B cell (primary cell): ENCODE measurements around the gene CAPNS2. TPM values are rescaled to one million over a fixed set of nuclear protein-coding genes. Genes with fewer than 3 reads are reported as not detected.

Source experiments
- ATAC-seq: fragments of 200-7000 bp; cut with Tn5 transposase; one replicate; pipeline ENCODE4 v1.10.0; 2021; ENCODE audit warnings: low read depth, mild to moderate bottlenecking, moderate number of reproducible peaks, moderate library complexity
- CTCF ChIA-PET: fragments of 350-600 bp; sonication (Branson Sonifier 250); formaldehyde crosslinking; loops from one replicate; lab custom pipeline; 2021; ENCODE audit warnings: antibody characterized with exemption, inconsistent platforms; lab: Charles Lee
- POLR2A ChIA-PET: fragments of 350-600 bp; sonication (Branson Sonifier 250); formaldehyde crosslinking; loops from one replicate; lab custom pipeline; 2021; ENCODE audit warnings: antibody characterized with exemption; lab: Charles Lee
- DNase-seq: peaks from one replicate; pipeline ENCODE4 v3.0.0; 2013
- H2AFZ ChIP-seq: 2 replicates; pipeline ENCODE4 v1.6.1; 2012; ENCODE audit warnings: mild to moderate bottlenecking, low read depth, low read length; ENCODE audit not compliant: insufficient read depth, poor library complexity, severe bottlenecking
- H3K27ac ChIP-seq, 2 donors: 1 replicate in 1 of 2; 2 replicates in 1 of 2; pipeline ENCODE4 v1.5.1; 2012 to 2013; ENCODE audit warnings: low read length in 2 of 2, mild to moderate bottlenecking in 2 of 2, moderate library complexity in 1 of 2
- H3K27me3 ChIP-seq, 4 experiments: fragments of 200-600 bp in 1 of 4; sonication (generic) in 1 of 4; replicated peaks in 1 of 4; 1 replicate in 2 of 4; 2 replicates in 2 of 4; pipeline versions ENCODE4 v1.6.1 to v1.7.0; 2013 to 2016; ENCODE audit warnings: low read length in 3 of 4, mild to moderate bottlenecking in 2 of 4, mixed read lengths in 1 of 4, moderate library complexity in 1 of 4; ENCODE audit not compliant: insufficient read depth in 4 of 4, control insufficient read depth in 3 of 4; ENCODE audit errors: control extremely low read depth in 1 of 4
- H3K36me3 ChIP-seq, 2 experiments: replicated peaks in 1 of 2; 1 replicate in 1 of 2; 2 replicates in 1 of 2; pipeline versions ENCODE4 v1.6.1 to v1.7.1; 2013; ENCODE audit warnings: low read length in 1 of 2; ENCODE audit not compliant: insufficient read depth in 2 of 2, control insufficient read depth in 1 of 2; ENCODE audit errors: control extremely low read depth in 1 of 2, extremely low read depth in 1 of 2
- H3K4me1 ChIP-seq, 2 donors: fragments of 200-600 bp in 1 of 2; sonication (generic) in 1 of 2; 1 replicate in 1 of 2; 2 replicates in 1 of 2; pipeline versions ENCODE4 v1.5.1 to v1.6.1; 2013 to 2017; ENCODE audit warnings: low read length in 2 of 2; ENCODE audit not compliant: control insufficient read depth in 2 of 2, insufficient read depth in 2 of 2
- H3K4me2 ChIP-seq: replicated peaks from 2 replicates; pipeline ENCODE3; 2012; ENCODE audit warnings: mild to moderate bottlenecking, low read depth, low read length; ENCODE audit not compliant: poor library complexity, severe bottlenecking
- H3K4me3 ChIP-seq, 5 experiments: fragments of 200-600 bp in 1 of 5; sonication (generic) in 1 of 5; 1 replicate in 3 of 5; 2 replicates in 2 of 5; pipeline versions ENCODE4 v1.5.1 to v1.7.0; 2011 to 2016; ENCODE audit warnings: low read length in 4 of 5, mild to moderate bottlenecking in 4 of 5, low read depth in 2 of 5, control low read depth in 1 of 5, moderate library complexity in 1 of 5; ENCODE audit not compliant: insufficient read depth in 1 of 5; ENCODE audit errors: control extremely low read depth in 1 of 5, extremely low read depth in 1 of 5
- H3K79me2 ChIP-seq: fragments of 200-600 bp; sonication (generic); one replicate; pipeline ENCODE4 v1.6.0; 2016; ENCODE audit warnings: low read length; ENCODE audit not compliant: control insufficient read depth, insufficient read depth
- H3K9ac ChIP-seq: fragments of 200-600 bp; sonication (generic); 2 replicates; pipeline ENCODE4 v1.6.1; 2017; ENCODE audit warnings: mild to moderate bottlenecking, low read length, moderate library complexity
- H3K9me3 ChIP-seq, 3 donors: one replicate each; pipeline versions ENCODE4 v1.6.1 to v1.7.1; 2013; ENCODE audit warnings: low read length in 2 of 3; ENCODE audit not compliant: control insufficient read depth in 2 of 3, insufficient read depth in 1 of 3; ENCODE audit errors: control extremely low read depth in 1 of 3
- H4K20me1 ChIP-seq: 2 replicates; pipeline ENCODE4 v1.6.0; 2012; ENCODE audit warnings: mild to moderate bottlenecking, low read length; ENCODE audit not compliant: insufficient read depth, control insufficient read depth, poor library complexity, severe bottlenecking
- H3K27ac Mint-ChIP-seq: one replicate; pipeline ENCODE4 v1.8.0; 2021; ENCODE audit warnings: mixed read lengths
- H3K27me3 Mint-ChIP-seq: one replicate; pipeline ENCODE4 v1.8.0; 2021; ENCODE audit warnings: mixed read lengths
- H3K4me1 Mint-ChIP-seq: one replicate; pipeline ENCODE4 v1.8.0; 2021; ENCODE audit warnings: mixed read lengths
- H3K4me3 Mint-ChIP-seq: one replicate; pipeline ENCODE4 v1.8.0; 2021; ENCODE audit warnings: mixed read lengths
- H3K9me3 Mint-ChIP-seq: one replicate; pipeline ENCODE4 v1.8.0; 2022; ENCODE audit warnings: mixed read lengths; ENCODE audit not compliant: insufficient read depth
- EZH2 ChIP-seq: IDR thresholded peaks from 2 replicates; pipeline ENCODE4 v1.6.1; 2012; ENCODE audit warnings: borderline replicate concordance, low read depth, mild to moderate bottlenecking, moderate library complexity, low read length; ENCODE audit not compliant: insufficient read depth, poor library complexity, severe bottlenecking
- WGBS: methylation state at CpG from one replicate; pipeline ENCODE4 v1.1.5; 2013; ENCODE audit warnings: missing lambda C conversion rate; ENCODE audit not compliant: insufficient coverage; 5-methylcytosine and 5-hydroxymethylcytosine counted together
- intact Hi-C: fragments of 100-400 bp; cut with micrococcal nuclease; formaldehyde crosslinking; loops from one replicate; pipeline ENCODE4 v1.10.0; 2022
- polyA plus RNA-seq: library from polyadenylated mRNA; depleted of rRNA; stranded (reverse); fragments of >200 nt; gene quantifications from 2 replicates; pipeline ENCODE4 v1.2.3, GENCODE V29; 2012
- total RNA-seq, 2 donors: library from RNA; stranded (reverse); fragments of 120-200 nt in 1 of 2; gene quantifications; 1 replicate in 1 of 2; 2 replicates in 1 of 2; pipeline versions ENCODE4 v1.2.3 to v1.2.4, GENCODE V29; 2013 to 2022
- TF ChIP-seq, protein P1 (sequence below): fragments of 200-600 bp; IDR thresholded peaks from one replicate; pipeline ENCODE4 v1.8.0; 2022; ENCODE audit warnings: antibody characterized with exemption, mild to moderate bottlenecking

Gene CAPNS2
- total and polyA plus RNA-seq, 2 donors (not counting 1 experiment from before 2014, with no cell fraction given), result not detected

DNA sequence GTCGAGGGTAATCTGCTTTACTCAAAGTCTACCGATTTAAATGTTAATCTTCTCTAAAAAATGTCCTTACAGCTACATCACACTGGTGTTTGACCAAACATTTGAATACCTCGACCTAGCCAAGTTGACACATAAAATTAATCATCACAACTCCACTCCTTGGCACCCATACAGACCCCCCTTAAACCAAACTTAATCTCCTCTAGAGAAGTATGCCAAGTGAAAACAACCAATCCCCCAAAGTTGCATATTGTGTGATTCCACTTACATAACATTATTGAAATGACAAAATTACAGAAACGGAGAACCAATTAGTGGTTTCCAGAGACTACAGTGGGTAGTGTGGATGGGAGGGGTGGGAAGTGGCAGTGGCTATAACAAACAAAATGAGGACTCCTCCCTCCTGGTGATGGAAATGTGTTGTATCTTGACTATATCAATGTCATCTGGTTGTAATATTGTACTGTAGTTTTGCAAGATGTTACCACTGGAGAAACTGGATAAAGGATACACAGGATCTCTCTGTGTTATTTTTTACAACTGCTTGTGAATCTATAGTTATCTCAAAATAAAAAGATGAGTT lies 39.4 kb downstream of the CAPNS2 start:
- Histone ChIP-seq H2AFZ (no peak overlapping the region), H3K4me3 (no peak overlapping the region), H4K20me1 (no peaks in the 10 kb centered on the region), H3K27ac (no peak overlapping the region), H3K79me2 (no peaks in the 10 kb centered on the region), H3K4me1 (no peaks in the 10 kb centered on the region), H3K9me3 (no peaks in the 10 kb centered on the region), H3K36me3 (no peaks in the 10 kb centered on the region), H3K27me3 (no peaks in the 10 kb centered on the region), H3K9ac (no peak overlapping the region), H3K4me2 (no peak overlapping the region)
- WGBS, result 64% methylated on average over 3 of the region's 4 CpGs
- no peaks in the 10 kb centered on the region for H3K27me3 Mint-ChIP-seq
- CTCF ChIA-PET, result no interaction called here
- intact Hi-C loops, result no loop called here
- DNase-seq, result no peak
- H3K9me3 Mint-ChIP-seq, result no peaks in the 10 kb centered on the region
- TF ChIP-seq, protein P1, sequence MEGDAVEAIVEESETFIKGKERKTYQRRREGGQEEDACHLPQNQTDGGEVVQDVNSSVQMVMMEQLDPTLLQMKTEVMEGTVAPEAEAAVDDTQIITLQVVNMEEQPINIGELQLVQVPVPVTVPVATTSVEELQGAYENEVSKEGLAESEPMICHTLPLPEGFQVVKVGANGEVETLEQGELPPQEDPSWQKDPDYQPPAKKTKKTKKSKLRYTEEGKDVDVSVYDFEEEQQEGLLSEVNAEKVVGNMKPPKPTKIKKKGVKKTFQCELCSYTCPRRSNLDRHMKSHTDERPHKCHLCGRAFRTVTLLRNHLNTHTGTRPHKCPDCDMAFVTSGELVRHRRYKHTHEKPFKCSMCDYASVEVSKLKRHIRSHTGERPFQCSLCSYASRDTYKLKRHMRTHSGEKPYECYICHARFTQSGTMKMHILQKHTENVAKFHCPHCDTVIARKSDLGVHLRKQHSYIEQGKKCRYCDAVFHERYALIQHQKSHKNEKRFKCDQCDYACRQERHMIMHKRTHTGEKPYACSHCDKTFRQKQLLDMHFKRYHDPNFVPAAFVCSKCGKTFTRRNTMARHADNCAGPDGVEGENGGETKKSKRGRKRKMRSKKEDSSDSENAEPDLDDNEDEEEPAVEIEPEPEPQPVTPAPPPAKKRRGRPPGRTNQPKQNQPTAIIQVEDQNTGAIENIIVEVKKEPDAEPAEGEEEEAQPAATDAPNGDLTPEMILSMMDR, result no peak
- TF ChIP-seq EZH2, result no peak
- no peaks in the 10 kb centered on the region for H3K4me1 Mint-ChIP-seq
- no peak overlapping the region for H3K27ac Mint-ChIP-seq
- POLR2A ChIA-PET, result no interaction called here
- no peak overlapping the region for H3K4me3 Mint-ChIP-seq
- ATAC-seq, result no peak

DNA sequence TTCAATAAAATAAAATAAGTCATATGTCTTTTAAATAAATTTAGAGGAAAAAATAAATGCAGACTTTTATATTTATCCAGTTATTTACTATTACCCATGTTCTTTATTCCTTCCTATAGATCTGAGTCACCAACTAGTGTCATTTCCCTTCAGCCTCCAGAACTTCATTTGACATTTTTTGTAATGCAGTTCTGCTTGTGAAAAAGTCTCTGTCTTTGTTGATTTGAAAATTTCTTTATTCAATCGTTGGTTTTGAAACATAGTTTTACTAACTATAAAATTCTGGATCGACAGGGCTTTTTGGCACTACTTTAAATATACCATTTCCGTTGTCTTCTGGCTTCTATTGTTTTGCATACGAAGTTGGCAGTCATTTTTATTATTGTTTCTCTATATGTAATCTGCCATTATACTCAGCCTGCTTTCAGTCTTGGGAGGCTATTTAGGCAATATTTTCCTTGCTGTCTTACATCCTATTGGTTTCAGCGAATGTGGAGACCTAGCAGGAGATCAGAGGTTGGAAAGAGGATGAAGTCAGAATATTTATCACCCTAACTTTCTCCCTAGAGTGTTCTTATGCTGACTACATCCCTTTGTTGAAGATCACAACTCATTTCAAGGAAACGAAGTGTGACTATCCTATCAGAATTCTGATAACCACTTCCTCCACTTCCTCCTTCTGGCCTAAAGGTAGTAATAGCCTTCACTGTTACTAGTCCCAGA lies 47.3 kb downstream of the CAPNS2 start:
- Histone ChIP-seq H3K27me3 (no peaks in the 10 kb centered on the region), H3K4me3 (no peak overlapping the region), H3K4me2 (no peak overlapping the region), H3K79me2 (no peaks in the 10 kb centered on the region), H4K20me1 (no peaks in the 10 kb centered on the region), H3K36me3 (no peaks in the 10 kb centered on the region), H2AFZ (no peak overlapping the region), H3K27ac (no peak overlapping the region), H3K4me1 (no peaks in the 10 kb centered on the region), H3K9me3 (peaks cover 0 to 6% (median 0%) of the 10 kb centered on the region in 3 donors), H3K9ac (no peak overlapping the region)
- H3K9me3 Mint-ChIP-seq, result no peaks in the 10 kb centered on the region
- H3K4me3 Mint-ChIP-seq, result no peak overlapping the region
- CTCF ChIA-PET, result no interaction called here
- TF ChIP-seq EZH2, result no peak
- TF ChIP-seq, protein P1, result no peak
- POLR2A ChIA-PET, result no interaction called here
- WGBS, result 20% methylated on average over 1 of the region's 6 CpGs
- DNase-seq, result no peak
- no peaks in the 10 kb centered on the region for H3K4me1 Mint-ChIP-seq
- H3K27ac Mint-ChIP-seq, result no peak overlapping the region
- no peak for ATAC-seq
- H3K27me3 Mint-ChIP-seq, result peaks cover 15% of the 10 kb centered on the region
- intact Hi-C loops, result no loop called here
